CD4-positive, alpha-beta T cell (primary cell): Measurements from ENCODE around the gene MS4A12. TPM values are rescaled to one million over a fixed set of nuclear protein-coding genes. Genes with fewer than 3 reads are reported as not detected.
A peak's percentile ranks its signal among the peaks of the same experiment; 100 is the strongest.

ENCODE experiments used
- ATAC-seq: fragments of 200-7000 bp; cut with Tn5 transposase; one replicate; pipeline ENCODE4 v1.10.0; 2022; ENCODE audit warnings: mild to moderate bottlenecking; ENCODE audit not compliant: poor library complexity
- CTCF ChIA-PET: fragments of 350-600 bp; sonication (Branson Sonifier 250); formaldehyde crosslinking; loops from one replicate; lab custom pipeline; 2021; ENCODE audit warnings: antibody characterized with exemption, inconsistent platforms; lab: Charles Lee
- POLR2A ChIA-PET: fragments of 350-600 bp; sonication (Branson Sonifier 250); formaldehyde crosslinking; loops from one replicate; lab custom pipeline; 2021; ENCODE audit warnings: antibody characterized with exemption, inconsistent platforms; lab: Charles Lee
- DNase-seq, 14 experiments: peaks; one replicate each; pipeline ENCODE4 v3.0.0-alpha.2; 2013 to 2020; ENCODE audit warnings: mixed read lengths in 2 of 14
- H3K27ac ChIP-seq, 2 donors: one replicate each; pipeline versions ENCODE4 v1.5.1 to v1.7.0; 2013; ENCODE audit warnings: low read length in 2 of 2, low read depth in 1 of 2, mild to moderate bottlenecking in 1 of 2
- H3K27me3 ChIP-seq, 2 experiments: 1 replicate in 1 of 2; 2 replicates in 1 of 2; pipeline versions ENCODE4 v1.6.1 to v1.7.0; 2013; ENCODE audit warnings: low read length in 2 of 2, control low read depth in 1 of 2, mild to moderate bottlenecking in 1 of 2, moderate library complexity in 1 of 2; ENCODE audit not compliant: insufficient read depth in 2 of 2, control insufficient read depth in 1 of 2
- H3K36me3 ChIP-seq: one replicate; pipeline ENCODE4 v1.6.1; 2013; ENCODE audit warnings: low read length, control low read depth; ENCODE audit not compliant: insufficient read depth
- H3K4me1 ChIP-seq: one replicate; pipeline ENCODE4 v1.6.1; 2013; ENCODE audit warnings: low read length, control low read depth; ENCODE audit not compliant: insufficient read depth
- H3K4me3 ChIP-seq: one replicate; pipeline ENCODE4 v1.5.1; 2013; ENCODE audit warnings: mild to moderate bottlenecking, low read length, moderate library complexity
- H3K9me3 ChIP-seq, 2 experiments: 1 replicate in 1 of 2; 2 replicates in 1 of 2; pipeline versions ENCODE4 v1.6.1 to v1.7.0; 2013; ENCODE audit warnings: low read length in 2 of 2, mild to moderate bottlenecking in 2 of 2, control low read depth in 1 of 2, moderate library complexity in 1 of 2; ENCODE audit not compliant: control insufficient read depth in 1 of 2, insufficient read depth in 1 of 2
- H3K27ac Mint-ChIP-seq: one replicate; pipeline ENCODE4 v1.8.0; 2020; ENCODE audit warnings: mixed read lengths
- H3K27me3 Mint-ChIP-seq: one replicate; pipeline ENCODE4 v1.8.0; 2021; ENCODE audit warnings: mixed read lengths
- H3K36me3 Mint-ChIP-seq: one replicate; pipeline ENCODE4 v1.8.0; 2021; ENCODE audit warnings: low read depth, mixed read lengths
- H3K4me1 Mint-ChIP-seq: one replicate; pipeline ENCODE4 v1.8.0; 2021; ENCODE audit warnings: low read depth, mixed read lengths
- H3K4me3 Mint-ChIP-seq: one replicate; pipeline ENCODE4 v1.8.0; 2020; ENCODE audit warnings: mild to moderate bottlenecking, mixed read lengths
- H3K9me3 Mint-ChIP-seq: one replicate; pipeline ENCODE4 v1.8.0; 2020; ENCODE audit warnings: mixed read lengths
- intact Hi-C, 2 experiments: fragments of 100-400 bp; cut with DNase I in 1 of 2; cut with micrococcal nuclease in 1 of 2; formaldehyde crosslinking; loops; one replicate each; pipeline versions ENCODE4 v1.15.1 to v1.9.0; 2023 to 2025; cut with DNase I, micrococcal nuclease
- total RNA-seq, 174 experiments: library from RNA in 2 of 174; stranded (reverse) in 2 of 174; gene quantifications; one replicate each; pipeline ENCODE4 v1.2.3 and lab custom pipeline; 2021 to 2026
- TF ChIP-seq, protein P1 (sequence below): fragments of 200-600 bp; IDR thresholded peaks from one replicate; pipeline ENCODE4 v1.8.0; 2022; ENCODE audit warnings: antibody characterized with exemption, mild to moderate bottlenecking

Gene MS4A12
- total RNA-seq, 2 experiments from 2014 or later: not detected

DNA sequence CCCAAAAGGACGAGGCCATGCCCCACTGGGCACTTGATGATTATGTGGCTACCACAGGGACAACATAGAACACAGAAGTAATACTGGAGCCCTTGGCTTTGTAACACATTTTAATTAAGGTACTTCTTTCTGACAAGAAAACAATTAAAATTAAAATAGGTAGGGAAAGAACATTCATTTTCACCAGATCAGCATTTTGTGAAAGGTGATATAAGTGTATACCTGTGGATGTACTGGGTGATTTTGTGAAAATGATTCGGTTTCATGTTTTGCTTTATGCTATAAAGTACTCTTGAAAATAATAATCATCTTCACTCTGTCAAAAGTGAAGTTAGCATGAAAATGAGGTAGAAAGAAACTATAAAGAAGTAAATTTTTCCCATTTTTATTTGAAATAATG is 876 bp downstream of the MS4A12 start:
- Mint-ChIP-seq H3K4me3 (no peak overlapping the region), H3K27ac (no peak overlapping the region), H3K27me3 (peaks cover 20% of the 10 kb centered on the region), H3K36me3 (no peaks in the 10 kb centered on the region), H3K4me1 (no peaks in the 10 kb centered on the region), H3K9me3 (no peaks in the 10 kb centered on the region)
- intact Hi-C loops: no loop called here
- no peak overlapping the region for H3K4me3 ChIP-seq
- no peaks in the 10 kb centered on the region for H3K4me1 ChIP-seq
- no peak for ATAC-seq
- H3K27ac ChIP-seq: no peak overlapping the region
- ChIA-PET CTCF (interaction anchor here (0.7 kb wide), 1 partner anchor 17 kb away, joined by 3 read pairs; no protein-coding TSS in a partner anchor), POLR2A (no interaction called here)
- TF ChIP-seq, protein P1, sequence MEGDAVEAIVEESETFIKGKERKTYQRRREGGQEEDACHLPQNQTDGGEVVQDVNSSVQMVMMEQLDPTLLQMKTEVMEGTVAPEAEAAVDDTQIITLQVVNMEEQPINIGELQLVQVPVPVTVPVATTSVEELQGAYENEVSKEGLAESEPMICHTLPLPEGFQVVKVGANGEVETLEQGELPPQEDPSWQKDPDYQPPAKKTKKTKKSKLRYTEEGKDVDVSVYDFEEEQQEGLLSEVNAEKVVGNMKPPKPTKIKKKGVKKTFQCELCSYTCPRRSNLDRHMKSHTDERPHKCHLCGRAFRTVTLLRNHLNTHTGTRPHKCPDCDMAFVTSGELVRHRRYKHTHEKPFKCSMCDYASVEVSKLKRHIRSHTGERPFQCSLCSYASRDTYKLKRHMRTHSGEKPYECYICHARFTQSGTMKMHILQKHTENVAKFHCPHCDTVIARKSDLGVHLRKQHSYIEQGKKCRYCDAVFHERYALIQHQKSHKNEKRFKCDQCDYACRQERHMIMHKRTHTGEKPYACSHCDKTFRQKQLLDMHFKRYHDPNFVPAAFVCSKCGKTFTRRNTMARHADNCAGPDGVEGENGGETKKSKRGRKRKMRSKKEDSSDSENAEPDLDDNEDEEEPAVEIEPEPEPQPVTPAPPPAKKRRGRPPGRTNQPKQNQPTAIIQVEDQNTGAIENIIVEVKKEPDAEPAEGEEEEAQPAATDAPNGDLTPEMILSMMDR: no peak
- no peak for DNase-seq
- no peaks in the 10 kb centered on the region for H3K9me3 ChIP-seq
- no peaks in the 10 kb centered on the region for H3K27me3 ChIP-seq
- H3K36me3 ChIP-seq: no peaks in the 10 kb centered on the region

DNA sequence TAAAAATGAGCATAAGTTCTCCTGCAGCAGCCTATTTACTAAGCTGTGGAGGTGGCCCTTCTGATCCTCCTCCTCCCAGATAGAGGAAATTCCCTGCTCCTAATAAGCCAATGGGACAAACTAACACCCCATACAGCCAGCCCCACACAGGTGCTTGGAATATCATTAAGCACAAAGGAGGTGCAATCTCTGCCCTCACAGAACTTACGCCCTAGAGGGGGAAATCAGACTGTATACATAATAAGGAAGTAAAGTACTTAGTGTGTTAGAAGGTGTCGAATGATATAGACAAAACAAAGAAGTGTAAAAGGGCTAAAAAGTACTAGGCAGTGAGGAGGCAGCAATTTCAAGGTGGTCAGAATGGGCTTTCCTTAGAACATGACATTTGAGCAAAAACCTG is 5.8 kb downstream of the MS4A12 start:
- intact Hi-C loops: no loop called here
- Histone ChIP-seq H3K9me3 (no peaks in the 10 kb centered on the region), H3K27ac (no peak overlapping the region), H3K36me3 (no peaks in the 10 kb centered on the region), H3K4me3 (no peak overlapping the region), H3K27me3 (peaks cover 0 to 3% of the 10 kb centered on the region in 2 experiments), H3K4me1 (no peaks in the 10 kb centered on the region)
- no peaks in the 10 kb centered on the region for H3K9me3 Mint-ChIP-seq
- ATAC-seq (no peak), DNase-seq (no peak)
- no peak overlapping the region for H3K27ac Mint-ChIP-seq
- TF ChIP-seq, protein P1: no peak
- CTCF ChIA-PET: no interaction called here
- POLR2A ChIA-PET: no interaction called here
- no peaks in the 10 kb centered on the region for H3K4me1 Mint-ChIP-seq
- H3K36me3 Mint-ChIP-seq: no peaks in the 10 kb centered on the region
- peaks cover 15% of the 10 kb centered on the region for H3K27me3 Mint-ChIP-seq
- no peak overlapping the region for H3K4me3 Mint-ChIP-seq

DNA sequence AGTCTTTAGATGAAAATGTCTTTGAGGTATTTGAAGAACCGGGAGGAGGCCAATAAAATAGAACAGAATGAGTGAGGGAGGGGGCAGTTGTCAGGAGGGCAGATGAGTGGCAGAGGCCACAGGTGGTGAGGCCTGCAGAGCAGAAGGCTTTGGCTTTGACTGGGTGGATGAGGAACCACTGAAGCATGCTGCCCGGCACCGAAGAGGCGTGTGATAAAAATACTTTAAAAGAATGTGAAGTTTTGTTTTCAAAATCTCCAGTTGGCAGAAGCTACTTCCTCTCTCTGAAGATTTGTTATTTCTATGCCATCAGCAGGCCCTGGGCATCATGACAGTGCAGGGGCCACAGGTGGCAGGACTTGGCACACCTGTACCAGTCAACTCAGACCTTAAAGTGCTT is 6.3 kb downstream of the MS4A12 start:
- ATAC-seq (no peak), DNase-seq (peak in 1 of 14 experiments; percentile 7)
- H3K27me3 ChIP-seq: peaks cover 0 to 3% of the 10 kb centered on the region in 2 experiments
- Mint-ChIP-seq H3K36me3 (no peaks in the 10 kb centered on the region), H3K27ac (no peak overlapping the region), H3K27me3 (peaks cover 15% of the 10 kb centered on the region), H3K4me1 (no peaks in the 10 kb centered on the region), H3K9me3 (no peaks in the 10 kb centered on the region), H3K4me3 (no peak overlapping the region)
- CTCF ChIA-PET: no interaction called here
- POLR2A ChIA-PET: no interaction called here
- no peaks in the 10 kb centered on the region for H3K4me1 ChIP-seq
- H3K4me3 ChIP-seq: no peak overlapping the region
- intact Hi-C loops: no loop called here
- TF ChIP-seq, protein P1: no peak
- H3K36me3 ChIP-seq: no peaks in the 10 kb centered on the region
- H3K9me3 ChIP-seq: no peaks in the 10 kb centered on the region
- no peak overlapping the region for H3K27ac ChIP-seq
